SU-DHL-6 (cell line): ENCODE data around the gene ADK.

ENCODE experiments used
- H2AFZ ChIP-seq: fragments of 200-600 bp; sonication (generic); 2 replicates; pipeline ENCODE4 v1.6.1; 2014; ENCODE audit warnings: low read depth, mild to moderate bottlenecking, moderate library complexity, mixed read lengths, antibody characterized with exemption, low read length; ENCODE audit not compliant: severe bottlenecking
- H3F3A ChIP-seq: fragments of 200-600 bp; shearing (Covaris generic); 2 replicates; pipeline ENCODE4 v1.6.0; 2016; ENCODE audit warnings: antibody characterized with exemption, mild to moderate bottlenecking; ENCODE audit not compliant: insufficient read depth
- H3K27ac ChIP-seq: fragments of 200-600 bp; sonication (generic); 2 replicates; pipeline ENCODE4 v1.5.1; 2016; ENCODE audit warnings: low read depth, mild to moderate bottlenecking, low read length, moderate library complexity, mixed read lengths
- H3K27me3 ChIP-seq: fragments of 200-600 bp; sonication (generic), shearing (Covaris generic); 2 replicates; pipeline ENCODE4 v1.6.0; 2014; ENCODE audit warnings: mild to moderate bottlenecking, low read length
- H3K36me3 ChIP-seq: fragments of 200-600 bp; sonication (generic); 2 replicates; pipeline ENCODE4 v1.6.1; 2014; ENCODE audit warnings: mild to moderate bottlenecking, low read length, mixed read lengths
- H3K4me2 ChIP-seq: fragments of 300-600, 200-600 bp; shearing (Covaris generic), sonication (generic); 2 replicates; pipeline ENCODE4 v1.6.0; 2014; ENCODE audit warnings: low read length, low read depth, mild to moderate bottlenecking; ENCODE audit not compliant: poor library complexity, severe bottlenecking
- H3K4me3 ChIP-seq: fragments of 200-600 bp; sonication (generic); 2 replicates; pipeline ENCODE4 v1.5.1; 2014; ENCODE audit warnings: antibody characterized with exemption, low read length, mild to moderate bottlenecking, mixed read lengths; ENCODE audit not compliant: insufficient read depth, poor library complexity, severe bottlenecking
- H3K79me2 ChIP-seq: fragments of 200-600 bp; sonication (generic); 2 replicates; pipeline ENCODE4 v1.6.1; 2014; ENCODE audit warnings: mild to moderate bottlenecking, low read length, moderate library complexity; ENCODE audit not compliant: insufficient read depth
- H3K9ac ChIP-seq: fragments of 200-600 bp; sonication (generic); 2 replicates; pipeline ENCODE4 v1.7.0; 2014; ENCODE audit warnings: mild to moderate bottlenecking, low read length
- H3K9me2 ChIP-seq: fragments of 200-600 bp; sonication (generic); replicated peaks from 2 replicates; pipeline ENCODE4 v1.6.1; 2014; ENCODE audit warnings: low read length; ENCODE audit not compliant: insufficient read depth
- H3K9me3 ChIP-seq: fragments of 200-600 bp; sonication (generic); 2 replicates; pipeline ENCODE4 v1.6.1; 2014; ENCODE audit warnings: low read length, mixed read lengths; ENCODE audit not compliant: insufficient read depth
- H4K20me1 ChIP-seq: fragments of 200-600 bp; sonication (generic); 2 replicates; pipeline ENCODE4 v1.6.1; 2014; ENCODE audit warnings: low read depth, mild to moderate bottlenecking, antibody characterized with exemption, low read length, moderate library complexity, mixed read lengths
- EZH2phosphoT487 ChIP-seq: fragments of 200-600 bp; sonication (generic), shearing (Covaris generic); conservative IDR thresholded peaks from 2 replicates; pipeline ENCODE4 v1.6.1; 2018; ENCODE audit warnings: mild to moderate bottlenecking, antibody characterized with exemption, low read length, moderate library complexity, mixed read lengths
- TF ChIP-seq, protein P1 (sequence below): fragments of 200-600 bp; sonication (generic); IDR thresholded peaks from one replicate; pipeline ENCODE4 v1.5.1; 2017; ENCODE audit warnings: antibody characterized with exemption, mild to moderate bottlenecking, low read length, moderate library complexity; ENCODE audit not compliant: insufficient read depth, poor library complexity, severe bottlenecking

The ADK gene

DNA sequence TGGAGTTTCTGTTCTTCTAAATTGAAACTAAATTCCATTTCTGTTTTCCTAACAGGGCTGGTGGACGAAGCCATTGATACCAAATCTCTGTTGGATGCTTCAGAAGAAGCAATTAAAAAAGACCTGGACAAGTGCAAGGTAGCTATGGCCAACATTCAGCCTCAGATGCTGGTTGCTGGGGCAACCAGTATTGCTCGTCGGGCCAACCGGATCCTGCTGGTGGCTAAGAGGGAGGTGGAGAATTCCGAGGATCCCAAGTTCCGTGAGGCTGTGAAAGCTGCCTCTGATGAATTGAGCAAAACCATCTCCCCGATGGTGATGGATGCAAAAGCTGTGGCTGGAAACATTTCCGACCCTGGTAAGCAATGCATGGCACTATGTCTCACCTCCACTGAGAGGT lies 46.0 kb upstream of the ADK start:
- Histone ChIP-seq H3K27ac (no peak overlapping the region), H2AFZ (no peak overlapping the region), H3K4me2 (no peak overlapping the region), H4K20me1 (no peaks in the 10 kb centered on the region), H3K9ac (no peak overlapping the region), H3K36me3 (peaks cover 14% of the 10 kb centered on the region; the same call in 1 of the 2 replicates), H3K9me2 (no peaks in the 10 kb centered on the region), H3K27me3 (no peaks in the 10 kb centered on the region), H3K4me3 (no peak overlapping the region), H3F3A (0 out of 2 replicates have a peak, but pooled peaks cover 4% of the 10 kb centered on the region), H3K79me2 (no peaks in the 10 kb centered on the region), H3K9me3 (no peaks in the 10 kb centered on the region)
- no peak for TF ChIP-seq EZH2phosphoT487
- TF ChIP-seq, protein P1, sequence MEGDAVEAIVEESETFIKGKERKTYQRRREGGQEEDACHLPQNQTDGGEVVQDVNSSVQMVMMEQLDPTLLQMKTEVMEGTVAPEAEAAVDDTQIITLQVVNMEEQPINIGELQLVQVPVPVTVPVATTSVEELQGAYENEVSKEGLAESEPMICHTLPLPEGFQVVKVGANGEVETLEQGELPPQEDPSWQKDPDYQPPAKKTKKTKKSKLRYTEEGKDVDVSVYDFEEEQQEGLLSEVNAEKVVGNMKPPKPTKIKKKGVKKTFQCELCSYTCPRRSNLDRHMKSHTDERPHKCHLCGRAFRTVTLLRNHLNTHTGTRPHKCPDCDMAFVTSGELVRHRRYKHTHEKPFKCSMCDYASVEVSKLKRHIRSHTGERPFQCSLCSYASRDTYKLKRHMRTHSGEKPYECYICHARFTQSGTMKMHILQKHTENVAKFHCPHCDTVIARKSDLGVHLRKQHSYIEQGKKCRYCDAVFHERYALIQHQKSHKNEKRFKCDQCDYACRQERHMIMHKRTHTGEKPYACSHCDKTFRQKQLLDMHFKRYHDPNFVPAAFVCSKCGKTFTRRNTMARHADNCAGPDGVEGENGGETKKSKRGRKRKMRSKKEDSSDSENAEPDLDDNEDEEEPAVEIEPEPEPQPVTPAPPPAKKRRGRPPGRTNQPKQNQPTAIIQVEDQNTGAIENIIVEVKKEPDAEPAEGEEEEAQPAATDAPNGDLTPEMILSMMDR, result no peak

DNA sequence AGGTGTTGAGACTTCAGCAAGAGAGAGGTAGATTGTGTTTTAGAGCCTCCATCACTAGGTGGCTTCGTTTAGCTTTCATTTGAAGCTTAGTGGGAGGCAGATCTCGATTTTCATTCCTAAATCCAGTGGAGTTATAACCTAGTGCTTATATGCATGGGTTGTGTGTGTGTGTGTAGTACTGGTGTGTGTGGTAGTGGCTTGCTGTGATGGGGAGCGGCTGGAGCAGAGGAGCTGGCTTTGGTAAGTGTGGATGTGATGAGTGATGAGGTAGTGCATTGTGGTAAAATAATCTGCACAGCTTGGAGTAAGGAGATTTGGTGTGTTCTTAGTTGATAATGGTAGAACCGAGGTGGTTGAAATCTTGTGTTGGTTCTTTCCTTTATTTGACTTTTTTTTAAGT lies 43.6 kb upstream of the ADK start:
- H3K27me3 ChIP-seq, result no peaks in the 10 kb centered on the region
- no peaks in the 10 kb centered on the region for H3K9me3 ChIP-seq
- H2AFZ ChIP-seq, result no peak overlapping the region
- H3K9ac ChIP-seq, result no peak overlapping the region
- no peak overlapping the region for H3K4me2 ChIP-seq
- no peak overlapping the region for H3K27ac ChIP-seq
- no peak for TF ChIP-seq EZH2phosphoT487
- TF ChIP-seq, protein P1, result no peak
- peaks cover 15% of the 10 kb centered on the region; the same call in 1 of the 2 replicates for H3K36me3 ChIP-seq
- no peaks in the 10 kb centered on the region for H3K9me2 ChIP-seq
- no peaks in the 10 kb centered on the region for H3K79me2 ChIP-seq
- no peak overlapping the region for H3K4me3 ChIP-seq
- no peaks in the 10 kb centered on the region for H4K20me1 ChIP-seq
- 0 out of 2 replicates have a peak, but pooled peaks cover 4% of the 10 kb centered on the region for H3F3A ChIP-seq

GRCh38 chr10:74109452-74109851 lies 41.6 kb upstream of the ADK start:
- H3F3A ChIP-seq, result no peaks in the 10 kb centered on the region
- no peak overlapping the region for H2AFZ ChIP-seq
- H4K20me1 ChIP-seq, result no peaks in the 10 kb centered on the region
- H3K4me3 ChIP-seq, result no peak overlapping the region
- no peak overlapping the region for H3K9ac ChIP-seq
- peaks cover 11% of the 10 kb centered on the region; the same call in 1 of the 2 replicates for H3K36me3 ChIP-seq
- no peak overlapping the region for H3K4me2 ChIP-seq
- H3K79me2 ChIP-seq, result no peaks in the 10 kb centered on the region
- no peaks in the 10 kb centered on the region for H3K27me3 ChIP-seq
- no peak for TF ChIP-seq EZH2phosphoT487
- TF ChIP-seq, protein P1, result no peak
- H3K9me2 ChIP-seq, result no peaks in the 10 kb centered on the region
- H3K9me3 ChIP-seq, result no peaks in the 10 kb centered on the region
- H3K27ac ChIP-seq, result no peak overlapping the region
